HG02870 (cell line): ENCODE measurements around the gene MATN1.

Experiments used
- ATAC-seq: cut with Tn5 transposase; IDR thresholded peaks from one replicate; pipeline ENCODE4 v1.9.1; 2021; ENCODE audit warnings: mild to moderate bottlenecking, moderate library complexity; ENCODE audit not compliant: unreplicated experiment

The MATN1 gene

GRCh38 chr1:30665216-30666010 lies 58.0 kb downstream of the MATN1 start:
- ATAC-seq, result no peak

DNA sequence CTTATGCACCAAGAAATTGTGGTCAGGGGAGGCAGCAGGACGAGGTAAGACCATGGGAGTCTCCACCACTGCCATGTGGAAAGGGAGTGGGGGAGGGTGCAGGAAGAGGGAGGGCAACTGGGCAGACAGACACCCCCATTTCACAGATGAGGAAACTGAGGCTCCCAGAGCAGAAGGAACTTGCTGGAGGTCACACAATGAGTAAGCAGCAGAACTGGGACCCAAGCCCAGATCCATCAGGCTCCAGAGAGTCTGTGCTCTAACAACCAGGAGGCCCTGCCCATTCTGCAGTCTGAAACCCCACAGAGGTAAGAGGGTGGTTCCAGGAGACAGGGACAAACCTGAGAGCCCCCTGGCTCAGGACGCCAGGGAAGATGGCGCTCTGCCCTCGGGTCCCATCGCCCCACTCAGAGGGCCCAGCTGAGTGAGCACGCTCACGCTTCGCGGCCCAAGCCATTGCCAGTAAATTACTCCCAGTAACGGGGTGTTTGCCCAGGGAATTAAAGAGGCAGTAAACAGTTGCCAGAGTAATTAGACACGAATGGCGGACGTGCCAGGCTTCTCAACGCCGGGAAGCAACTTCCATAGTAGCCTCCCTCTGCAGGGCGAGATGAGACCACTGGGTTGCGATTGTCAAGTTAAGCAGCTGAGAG lies 59.2 kb downstream of the MATN1 start:
- no peak for ATAC-seq

- no peak for ATAC-seq
These were observed 59.7 kb downstream of the MATN1 start for GRCh38 chr1:30663596-30664091.

DNA sequence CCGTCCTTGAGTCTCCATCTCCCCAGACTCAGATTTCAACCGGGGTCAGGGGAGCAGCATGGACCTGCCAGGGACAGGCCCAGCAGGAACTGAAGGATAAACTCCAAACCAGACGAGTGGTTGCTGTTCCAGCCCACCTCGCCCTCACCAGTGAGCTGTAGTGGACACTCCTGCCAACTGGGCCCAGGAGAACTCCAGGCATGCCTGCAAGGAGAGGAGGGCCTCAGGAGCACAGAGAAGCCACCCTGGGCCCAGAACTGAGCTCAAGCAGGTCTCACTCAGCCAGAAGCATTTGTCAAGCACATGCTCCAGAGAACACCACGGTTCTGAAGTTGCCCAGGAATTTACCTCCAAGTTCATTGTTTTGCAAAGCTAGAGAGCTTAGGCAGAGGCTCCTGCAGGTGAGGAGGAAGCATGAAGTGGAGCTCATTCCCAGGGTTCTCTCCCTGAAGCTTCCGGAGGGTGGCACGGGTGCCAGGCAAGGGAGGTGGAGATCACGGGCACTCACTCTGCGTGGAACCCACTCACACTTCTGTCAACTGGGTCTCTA lies 61.0 kb downstream of the MATN1 start:
- no peak for ATAC-seq

- no peak for ATAC-seq
These were observed 62.1 kb downstream of the MATN1 start for GRCh38 chr1:30661311-30661710.
